GM21447 (cell line): ENCODE measurements around the gene IL22RA1.

ENCODE experiments used
- ATAC-seq: cut with Tn5 transposase; IDR thresholded peaks from one replicate; pipeline ENCODE4 v1.9.1; 2021; ENCODE audit not compliant: unreplicated experiment

IL22RA1 gene

DNA sequence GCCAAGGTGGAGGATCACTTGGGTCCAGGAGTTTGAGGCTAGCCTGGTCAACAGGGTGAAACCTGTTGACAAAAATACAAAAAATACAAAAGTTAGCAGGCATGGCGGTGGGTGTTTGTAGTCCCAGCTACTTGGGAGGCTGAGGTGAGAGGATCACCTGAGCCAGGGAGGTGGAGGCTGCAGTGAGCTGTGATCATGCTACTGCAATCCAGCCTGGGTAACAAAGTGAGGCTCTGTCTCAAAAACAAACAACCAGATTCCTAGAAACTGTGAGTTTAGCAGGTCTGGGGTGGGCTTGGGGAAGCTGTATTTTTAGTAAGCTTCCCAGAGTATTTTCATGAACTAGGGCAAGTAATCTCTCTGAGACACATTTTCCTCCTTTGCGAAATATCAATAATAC, 25.8 kb downstream of the IL22RA1 start:
- no peak for ATAC-seq

DNA sequence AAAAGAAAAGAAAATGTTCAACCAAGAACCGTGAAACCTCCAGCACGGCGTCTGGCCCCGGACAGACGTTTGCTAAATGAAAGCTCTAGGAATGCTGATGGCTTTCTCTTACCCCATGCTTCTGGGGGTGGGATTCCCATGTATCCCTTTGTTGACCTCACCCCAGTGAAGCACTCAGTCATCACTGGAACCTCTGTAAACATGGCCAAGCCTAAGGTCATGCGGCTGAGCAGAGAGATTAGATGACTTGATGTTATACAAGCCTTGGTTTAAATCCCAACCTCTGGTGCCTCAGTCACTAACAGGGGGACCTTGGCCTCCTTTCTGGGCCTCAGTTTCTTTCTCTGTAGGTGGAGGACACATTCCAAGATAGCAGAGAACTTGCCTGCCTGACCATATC, 28.2 kb downstream of the IL22RA1 start:
- no peak for ATAC-seq

DNA sequence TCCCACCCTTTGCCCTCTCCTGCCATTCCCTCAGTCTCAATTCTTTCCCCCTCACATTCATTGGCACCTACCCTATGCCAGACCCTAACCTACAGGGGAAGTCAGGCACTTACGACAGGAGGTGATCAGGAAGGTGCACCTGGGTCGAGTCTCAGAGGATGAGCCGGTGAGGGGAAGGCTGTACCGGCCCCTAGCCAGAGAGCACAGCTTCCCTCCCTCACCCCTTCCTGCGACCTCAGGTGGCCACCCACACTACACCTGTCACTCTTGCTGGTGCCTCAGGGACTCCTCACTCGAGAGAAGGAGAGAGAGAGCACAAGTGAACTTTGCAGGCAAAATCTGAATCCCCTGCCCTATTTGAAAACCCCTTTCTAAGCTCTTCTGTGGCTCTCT, 29.3 kb downstream of the IL22RA1 start:
- no peak for ATAC-seq

- no peak for ATAC-seq
These were observed 30.8 kb downstream of the IL22RA1 start, which contains the start of gene MYOM3 for GRCh38 chr1:24111996-24112779. MYOM3 (minus strand) TSS chr1:24112135; CDS start chr1:24108636, 3,499 bp downstream.

DNA sequence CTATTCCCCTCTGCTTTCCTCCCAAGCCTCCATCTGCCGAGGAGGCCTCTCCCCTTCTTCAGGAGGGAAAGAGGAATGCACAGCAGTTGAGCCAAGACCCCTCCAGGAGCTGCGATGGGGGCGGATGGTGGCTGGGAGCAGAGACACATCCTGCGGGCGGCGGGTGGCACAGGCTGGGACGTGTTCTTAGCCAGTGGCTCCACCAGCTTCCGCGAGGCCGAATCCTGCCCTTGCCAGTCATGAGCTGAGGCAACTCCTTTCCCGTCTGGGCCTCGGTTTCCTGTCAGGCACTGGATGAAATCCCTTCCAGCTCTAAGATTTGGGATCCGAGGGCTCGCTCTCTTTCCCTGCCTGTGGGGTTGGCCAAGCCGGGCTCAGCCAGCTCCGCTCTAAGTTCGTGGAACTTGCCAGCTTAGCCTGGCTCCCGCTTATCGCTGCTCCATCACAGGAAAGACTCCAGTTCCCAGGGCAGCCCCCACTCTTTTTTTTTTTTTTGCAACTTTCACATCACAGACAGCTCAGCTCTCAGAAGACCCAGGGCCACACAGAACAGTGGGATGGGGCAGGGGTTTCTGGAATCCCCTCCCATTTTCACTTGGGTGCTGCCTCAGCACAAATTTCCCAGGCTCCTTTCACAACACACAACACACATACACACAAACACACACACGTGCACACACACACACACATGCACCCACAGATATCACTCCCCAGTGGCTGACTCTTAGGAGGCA, 31.5 kb downstream of the IL22RA1 start:
- no peak for ATAC-seq

- ATAC-seq: no peak
These were observed 32.2 kb downstream of the IL22RA1 start for GRCh38 chr1:24110642-24111261.

GRCh38 chr1:24109686-24110475, 33.1 kb downstream of the IL22RA1 start:
- ATAC-seq: no peak

GRCh38 chr1:24109166-24109483, 33.8 kb downstream of the IL22RA1 start:
- no peak for ATAC-seq

GRCh38 chr1:24108334-24109165, 34.4 kb downstream of the IL22RA1 start:
- ATAC-seq: no peak

- no peak for ATAC-seq
These were observed 35.3 kb downstream of the IL22RA1 start for GRCh38 chr1:24107462-24108138.

DNA sequence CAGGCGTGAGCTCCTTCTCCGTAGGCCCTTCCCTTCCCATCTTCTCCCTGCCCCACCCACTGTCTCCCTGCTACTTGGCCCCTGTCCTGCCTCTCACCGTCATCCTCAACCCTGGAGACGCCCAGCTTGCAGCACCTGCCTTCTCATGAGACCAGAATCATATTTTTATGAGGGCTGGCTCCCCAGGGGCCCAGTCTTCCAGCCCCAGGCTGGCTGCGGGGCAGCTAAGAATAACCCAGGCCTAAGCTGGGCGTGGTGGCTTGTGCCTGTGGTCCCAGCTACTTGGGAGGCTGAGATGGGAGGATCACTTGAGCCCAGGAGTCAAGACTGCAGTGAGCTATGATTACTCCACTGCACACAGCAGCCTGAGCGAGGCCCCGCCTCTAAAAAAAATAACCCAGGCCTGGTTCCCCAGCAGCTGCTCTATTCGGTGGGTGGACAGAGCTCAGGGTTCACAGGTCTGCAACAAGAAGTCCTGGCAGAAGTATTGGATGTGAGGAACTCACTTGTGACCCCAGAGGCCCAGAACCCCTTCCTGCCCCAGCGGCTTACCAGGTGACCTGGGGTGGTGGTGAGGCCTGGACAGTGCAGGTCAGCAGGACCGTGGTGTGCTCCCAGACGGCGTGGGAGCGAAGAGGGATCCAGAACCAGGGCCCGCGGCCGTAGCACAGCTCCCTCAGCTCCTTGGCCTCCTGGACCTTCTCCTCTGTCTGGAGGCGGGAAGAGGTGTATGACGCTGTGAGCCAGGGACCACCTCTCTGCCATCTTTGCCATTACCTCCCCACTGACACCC, 37.4 kb downstream of the IL22RA1 start:
- ATAC-seq: no peak

GRCh38 chr1:24104854-24105253, 38.1 kb downstream of the IL22RA1 start:
- ATAC-seq: no peak

DNA sequence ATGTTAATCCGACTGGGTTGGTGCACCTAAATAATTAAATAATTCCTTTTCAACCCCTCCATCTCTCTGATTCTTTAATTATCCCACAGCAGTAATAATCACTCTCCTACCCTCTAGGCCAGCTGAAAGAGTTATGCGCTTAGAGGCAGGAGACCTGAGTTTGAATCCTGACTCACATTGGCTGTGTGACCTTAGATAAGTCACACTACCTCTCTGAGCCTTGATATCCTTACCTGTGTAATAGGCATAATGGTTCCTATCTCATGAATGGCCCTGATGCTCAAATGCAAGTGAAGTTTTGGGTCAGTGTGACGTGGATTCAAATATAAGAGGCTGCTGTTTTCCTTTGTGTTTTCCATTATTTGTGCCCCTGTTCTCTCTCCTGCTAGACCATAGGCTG, 39.1 kb downstream of the IL22RA1 start:
- ATAC-seq: no peak

GRCh38 chr1:24103408-24103807, 39.5 kb downstream of the IL22RA1 start:
- no peak for ATAC-seq

DNA sequence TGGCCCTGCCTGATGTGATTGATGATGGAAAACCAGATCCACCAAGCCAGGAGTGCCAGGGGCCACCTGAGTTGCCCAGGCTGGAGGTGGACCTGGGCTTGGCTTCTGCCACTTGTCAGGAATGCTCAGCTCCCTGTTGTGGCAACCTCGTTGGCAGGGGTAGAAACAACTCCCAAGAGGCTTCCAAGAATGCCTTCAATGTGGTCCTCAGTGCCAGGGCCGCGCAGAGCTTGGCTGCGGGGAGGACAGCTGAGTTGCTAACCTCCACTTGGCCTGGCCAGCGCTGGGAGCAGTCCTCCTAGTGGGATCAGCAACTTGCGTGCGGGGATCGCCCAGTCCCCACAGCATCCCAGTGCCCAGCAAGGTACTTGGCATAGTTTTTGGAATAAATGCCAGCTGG, 40.0 kb downstream of the IL22RA1 start:
- no peak for ATAC-seq

DNA sequence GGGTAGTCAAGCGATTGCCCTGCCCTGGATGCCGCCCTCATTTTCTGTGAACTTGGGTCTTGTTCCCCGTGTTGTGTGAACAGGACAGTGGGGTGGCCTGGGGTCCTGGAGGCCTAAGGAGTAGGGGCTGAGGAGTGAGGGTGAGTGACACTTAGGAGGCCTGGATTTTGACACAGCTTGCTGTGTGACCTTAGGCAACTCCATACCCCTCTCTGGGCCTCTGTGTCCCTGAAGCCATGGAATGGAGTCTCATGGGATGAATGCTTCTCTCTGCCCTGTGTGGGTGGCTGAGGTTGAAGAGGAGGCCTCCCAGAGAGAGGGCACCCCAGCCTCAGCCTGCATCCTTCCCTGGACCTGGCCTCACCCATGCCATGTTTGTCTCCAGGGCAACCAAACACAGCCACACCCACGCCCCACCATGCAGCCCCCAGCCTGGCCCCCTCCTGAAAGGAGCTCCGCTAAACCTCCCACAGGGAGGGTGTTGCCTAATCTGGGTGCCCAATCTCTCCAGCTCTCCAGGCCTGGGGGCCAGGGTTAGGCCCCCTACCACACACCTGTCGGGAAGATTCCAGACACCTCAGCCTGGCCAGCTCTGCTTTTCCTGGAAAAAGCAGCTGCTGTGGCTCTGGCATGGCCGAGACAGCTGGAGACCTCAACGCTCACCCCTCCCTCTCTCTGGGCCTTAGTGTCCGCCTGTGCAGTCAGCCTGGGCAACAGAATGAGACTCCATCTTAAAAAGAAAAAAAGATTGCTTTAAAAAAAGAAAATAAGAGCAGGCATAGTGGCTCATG, 40.9 kb downstream of the IL22RA1 start:
- no peak for ATAC-seq

- ATAC-seq: no peak
These were observed 41.8 kb downstream of the IL22RA1 start for GRCh38 chr1:24100945-24101737.
